ENCODE results near the gene ZMYND11.
"Not testable (repeated sequence)": the region's sequence is repeated elsewhere in the genome, so short reads cannot be mapped to it uniquely, and the experiment has no call there.

Gene ZMYND11

DNA sequence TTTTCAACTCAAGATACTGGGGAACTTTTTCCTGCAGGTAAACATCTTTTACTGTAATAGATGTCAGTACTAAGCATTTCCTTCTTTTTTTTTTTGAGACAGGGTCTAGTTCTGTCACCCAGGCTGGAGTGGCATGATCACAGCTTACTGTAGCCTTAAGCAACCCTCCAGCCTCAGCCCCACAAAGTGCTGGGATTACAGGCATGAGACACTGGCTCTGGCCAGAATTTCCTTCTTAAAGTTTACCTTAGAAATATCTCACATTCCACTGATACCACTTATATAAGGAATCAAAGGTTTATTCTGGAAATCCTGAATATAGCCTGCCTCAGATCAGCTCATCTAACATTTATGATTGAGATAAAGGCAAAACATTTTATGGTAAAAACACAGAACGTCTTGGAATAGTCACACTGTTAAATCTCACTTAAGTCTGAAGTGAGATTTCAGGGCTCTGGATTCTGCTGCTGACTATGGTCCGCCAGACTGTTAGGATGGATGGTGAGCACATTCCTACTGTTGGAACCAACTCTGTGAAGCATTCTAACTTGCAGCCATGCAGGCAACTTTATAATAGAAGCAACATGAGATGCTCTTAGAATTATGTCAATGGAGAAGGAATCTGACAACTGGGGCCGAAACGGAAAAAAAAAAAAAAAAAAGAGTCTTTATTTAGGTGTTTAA, 151.9 kb downstream of the ZMYND11 start:
- DNase-seq: no peak

DNA sequence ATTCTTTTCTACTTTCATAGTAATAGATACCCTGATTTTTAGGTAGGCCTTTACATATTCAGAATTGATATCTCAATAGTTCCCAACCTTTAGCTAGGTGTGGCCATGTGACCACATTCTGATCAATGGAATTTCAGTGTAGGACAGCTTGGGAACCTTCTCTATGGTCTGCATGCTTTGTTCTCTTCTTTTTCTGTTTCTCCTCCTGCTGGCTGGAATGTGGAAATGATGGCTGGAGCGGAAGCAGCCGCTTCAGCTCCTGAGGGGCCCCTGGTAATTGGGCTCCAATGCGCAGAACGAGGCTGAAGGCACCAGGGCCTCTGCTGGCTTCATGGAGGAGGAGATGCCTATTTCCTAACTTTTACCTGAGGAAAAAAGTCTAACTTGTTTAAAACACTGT, 152.6 kb downstream of the ZMYND11 start:
- DNase-seq: no peak

DNA sequence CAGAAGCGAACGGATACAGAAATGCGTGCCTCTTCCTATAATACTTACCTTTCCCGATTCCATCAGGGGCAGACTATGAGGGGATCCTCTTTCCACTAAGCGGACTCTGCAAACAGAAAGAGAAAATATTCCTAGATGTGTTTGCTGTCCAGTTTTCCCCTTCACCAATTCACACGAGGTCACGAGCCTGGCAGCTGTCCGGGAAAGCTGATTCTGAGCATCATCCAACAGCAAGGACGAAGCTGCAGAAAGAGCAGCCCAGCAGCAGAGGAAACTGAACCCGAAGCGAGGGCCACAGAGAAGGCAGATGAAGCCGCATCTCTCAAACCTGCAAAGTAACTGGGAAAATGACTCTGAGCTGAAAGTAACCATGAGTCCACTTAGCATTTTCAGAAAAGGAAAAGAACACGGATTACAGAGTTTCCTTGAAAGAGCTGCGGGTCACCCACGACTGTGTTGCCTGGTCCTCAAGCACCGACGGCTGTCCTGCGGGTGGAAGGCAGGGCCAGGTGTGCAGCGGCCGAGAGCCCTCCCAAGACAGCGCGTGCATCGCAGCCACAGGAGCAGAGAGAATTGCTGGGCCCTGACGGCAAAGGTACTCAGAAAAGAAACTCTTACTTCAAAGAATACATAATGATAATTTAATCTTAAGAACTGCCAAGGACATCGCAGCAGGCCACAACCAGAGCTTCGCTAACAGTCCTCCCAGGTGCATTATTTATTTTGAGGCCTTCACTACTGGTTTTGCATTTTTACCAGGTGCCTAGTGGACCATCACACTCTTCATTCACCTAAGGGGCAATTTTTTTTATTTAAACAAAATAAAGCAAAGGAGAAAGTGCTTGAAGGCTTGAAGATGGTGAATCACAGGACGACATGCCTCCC, 153.3 kb downstream of the ZMYND11 start:
- DNase-seq: no peak

DNA sequence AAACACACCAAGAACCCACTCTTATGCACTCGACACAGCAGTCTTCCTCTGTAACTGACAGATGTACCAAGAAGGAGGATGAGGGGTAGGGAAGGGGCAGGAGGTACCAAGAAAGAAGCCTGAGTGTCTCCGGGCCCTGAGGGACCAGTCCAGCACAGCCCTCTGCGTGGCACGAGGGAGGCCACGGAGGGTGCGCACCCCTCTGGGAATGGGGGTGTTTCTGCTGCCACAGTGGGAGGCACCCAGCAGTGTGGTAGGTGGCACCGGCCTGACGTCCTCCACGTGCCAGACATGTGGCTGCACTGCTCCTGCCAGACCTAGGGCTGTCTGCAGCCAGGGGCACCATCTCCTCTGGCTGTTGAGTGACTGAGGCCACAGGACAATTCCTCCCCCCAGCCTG, 154.3 kb downstream of the ZMYND11 start:
- no peak for DNase-seq

DNA sequence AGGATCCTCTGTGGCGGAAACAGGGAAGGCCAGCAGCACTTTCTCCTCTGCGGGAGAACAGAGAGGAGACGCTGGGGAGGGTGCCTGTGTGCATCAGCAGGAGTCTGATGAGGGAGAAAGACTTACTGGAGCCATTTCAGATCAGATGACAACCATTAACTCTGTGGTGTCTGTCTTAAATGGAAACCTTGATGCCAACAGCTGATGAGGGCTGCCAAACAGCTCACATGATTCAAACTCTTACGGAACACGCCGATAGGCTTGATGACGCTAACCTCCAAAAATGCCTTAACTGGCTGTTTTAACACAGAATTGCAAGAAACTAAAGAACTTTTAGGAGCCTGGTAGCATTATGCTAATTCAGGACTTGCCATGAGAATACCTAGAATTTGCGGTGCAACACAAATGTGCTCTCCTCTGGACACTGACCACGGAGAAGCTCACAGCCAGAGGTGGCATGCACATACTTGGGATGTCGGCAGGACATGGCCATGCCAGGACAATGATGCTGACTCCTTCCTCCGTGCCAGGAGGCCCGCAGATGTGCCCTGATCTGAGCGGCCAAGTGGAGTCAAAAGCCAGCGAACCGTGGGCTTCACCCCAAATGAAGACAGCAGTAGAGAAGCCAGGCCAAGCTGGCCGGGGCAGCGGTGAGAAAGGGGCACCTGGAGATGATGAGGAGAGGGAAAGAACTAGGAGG, 154.9 kb downstream of the ZMYND11 start:
- no peak for DNase-seq

DNA sequence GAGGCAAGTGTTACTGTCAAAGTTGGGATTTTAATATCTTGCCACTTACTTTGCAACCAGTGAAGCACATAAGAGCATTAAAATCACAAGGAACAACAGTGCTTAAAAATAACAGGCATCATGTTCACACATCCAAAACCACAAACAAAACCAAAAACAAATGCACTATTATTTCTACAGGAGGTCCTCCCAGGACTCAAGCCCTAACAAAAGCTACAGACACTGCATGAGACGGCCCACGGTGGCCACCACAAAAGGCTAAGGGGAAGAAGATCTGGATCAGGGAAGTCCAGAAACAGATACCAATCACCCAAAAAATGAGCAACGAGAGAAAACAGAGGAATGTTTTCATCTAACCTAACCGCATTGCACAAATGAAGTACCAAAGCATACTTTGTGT, 158.4 kb downstream of the ZMYND11 start:
- no peak for DNase-seq

DNA sequence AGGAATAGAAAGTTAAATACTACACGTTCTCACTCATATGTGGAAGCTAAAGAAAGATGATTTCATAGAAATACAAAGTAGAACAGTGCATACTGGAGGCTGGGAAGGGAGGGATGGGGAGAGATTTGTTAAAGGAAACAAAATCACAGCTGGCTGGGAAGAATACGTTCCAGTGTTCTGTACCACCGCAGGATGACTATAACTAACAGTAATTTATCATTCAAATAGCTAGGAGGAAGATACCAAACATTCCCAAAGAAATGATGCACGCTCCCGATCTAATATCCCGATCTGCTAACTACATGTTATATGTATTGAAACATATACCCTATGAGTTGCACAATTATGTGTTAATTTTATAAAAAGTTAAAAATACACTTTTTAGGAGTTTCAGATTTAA, 162.3 kb downstream of the ZMYND11 start:
- no peak for DNase-seq

DNA sequence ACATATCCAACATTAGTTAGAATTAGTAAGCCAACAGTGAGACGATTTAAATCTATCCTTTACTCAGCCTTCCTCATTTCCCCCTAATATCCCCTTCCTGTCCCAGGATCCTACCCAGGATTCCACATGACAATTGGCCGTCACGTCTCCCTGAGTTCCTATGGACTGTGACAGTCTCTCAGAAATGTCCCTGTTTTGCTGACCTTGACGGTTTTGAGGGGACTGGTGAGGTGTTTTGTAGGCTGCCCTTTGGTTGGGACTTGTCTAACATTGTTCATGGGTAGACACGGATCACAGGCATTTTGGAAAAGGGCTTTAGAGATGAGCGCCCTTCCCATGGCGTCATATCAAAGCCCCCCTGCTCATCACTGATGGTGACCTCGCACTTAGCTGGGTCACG, 162.8 kb downstream of the ZMYND11 start:
- no peak for DNase-seq

DNA sequence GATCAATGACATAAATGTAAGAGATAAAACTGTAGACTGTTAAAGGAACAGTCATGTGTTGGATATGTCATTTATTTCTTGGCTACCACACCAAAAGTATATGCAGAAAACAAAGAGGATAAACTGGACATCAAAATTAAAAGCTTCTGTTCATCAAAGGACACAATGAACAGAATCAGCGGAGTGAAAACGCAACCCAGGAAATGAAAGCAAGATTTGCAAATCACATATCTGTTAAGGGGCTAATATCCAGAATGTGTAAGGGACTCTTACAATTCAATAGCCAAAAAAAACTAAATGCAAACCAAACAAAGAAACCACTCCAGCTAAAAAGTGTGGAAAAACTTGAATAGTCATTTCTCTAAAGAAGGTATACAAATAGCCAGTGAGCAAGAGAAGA, 164.3 kb downstream of the ZMYND11 start:
- no peak for DNase-seq

DNA sequence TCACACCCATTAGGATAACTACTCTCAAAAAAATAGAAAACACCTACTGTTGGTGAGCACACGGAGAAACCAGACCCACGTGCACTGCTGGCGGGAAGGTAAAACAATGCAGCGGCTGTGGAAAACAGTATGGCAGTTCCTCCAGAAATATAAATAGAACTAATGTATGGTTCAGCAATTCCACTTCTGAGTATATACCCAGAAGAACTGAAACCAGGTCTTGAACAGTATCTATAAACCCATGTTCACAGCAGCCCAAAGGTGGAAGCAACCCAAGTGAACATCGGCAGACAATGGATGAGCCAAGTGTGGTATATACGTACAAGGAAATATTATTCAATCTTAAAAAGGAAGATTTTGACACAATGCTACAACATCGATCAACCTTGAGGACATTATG, 164.7 kb downstream of the ZMYND11 start:
- no peak for DNase-seq

DNA sequence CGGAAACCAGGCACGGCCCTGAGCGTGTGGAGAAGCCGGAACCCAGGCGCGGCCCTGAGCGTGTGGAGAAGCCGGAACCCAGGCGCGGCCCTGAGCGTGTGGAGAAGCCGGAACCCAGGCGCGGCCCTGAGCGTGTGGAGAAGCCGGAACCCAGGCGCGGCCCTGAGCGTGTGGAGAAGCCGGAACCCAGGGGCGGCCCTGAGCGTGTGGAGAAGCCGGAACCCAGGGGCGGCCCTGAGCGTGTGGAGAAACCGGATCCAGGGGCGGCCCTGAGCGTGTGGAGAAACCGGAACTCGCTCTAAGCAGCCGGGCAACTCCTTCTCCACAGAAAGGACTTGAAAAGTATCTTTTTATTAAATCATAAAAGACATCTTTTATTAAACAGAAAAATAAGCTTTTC, 165.3 kb downstream of the ZMYND11 start:
- DNase-seq: not testable (repeated sequence)

DNA sequence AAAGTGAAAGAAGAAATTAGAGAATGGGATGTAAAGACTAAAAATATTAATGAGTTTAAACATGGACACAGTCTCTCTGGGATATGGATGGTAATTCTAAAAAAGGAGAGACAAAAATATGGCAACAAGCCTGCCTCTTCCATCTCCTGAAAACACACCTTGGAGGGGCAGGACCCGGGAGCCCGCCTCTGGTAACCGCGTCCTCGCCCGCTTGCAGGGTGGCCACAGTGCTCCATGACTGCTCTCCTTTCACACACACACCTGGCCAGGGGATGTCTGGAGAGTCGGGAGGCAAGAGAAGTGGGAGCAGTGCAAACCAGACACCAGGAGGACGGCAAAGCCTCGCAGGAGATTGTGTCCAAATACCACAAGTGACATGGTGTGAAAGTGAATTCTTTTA, 166.3 kb downstream of the ZMYND11 start:
- DNase-seq: no peak
